ENCODE measurements around the gene P2RX2.

Gene P2RX2

DNA sequence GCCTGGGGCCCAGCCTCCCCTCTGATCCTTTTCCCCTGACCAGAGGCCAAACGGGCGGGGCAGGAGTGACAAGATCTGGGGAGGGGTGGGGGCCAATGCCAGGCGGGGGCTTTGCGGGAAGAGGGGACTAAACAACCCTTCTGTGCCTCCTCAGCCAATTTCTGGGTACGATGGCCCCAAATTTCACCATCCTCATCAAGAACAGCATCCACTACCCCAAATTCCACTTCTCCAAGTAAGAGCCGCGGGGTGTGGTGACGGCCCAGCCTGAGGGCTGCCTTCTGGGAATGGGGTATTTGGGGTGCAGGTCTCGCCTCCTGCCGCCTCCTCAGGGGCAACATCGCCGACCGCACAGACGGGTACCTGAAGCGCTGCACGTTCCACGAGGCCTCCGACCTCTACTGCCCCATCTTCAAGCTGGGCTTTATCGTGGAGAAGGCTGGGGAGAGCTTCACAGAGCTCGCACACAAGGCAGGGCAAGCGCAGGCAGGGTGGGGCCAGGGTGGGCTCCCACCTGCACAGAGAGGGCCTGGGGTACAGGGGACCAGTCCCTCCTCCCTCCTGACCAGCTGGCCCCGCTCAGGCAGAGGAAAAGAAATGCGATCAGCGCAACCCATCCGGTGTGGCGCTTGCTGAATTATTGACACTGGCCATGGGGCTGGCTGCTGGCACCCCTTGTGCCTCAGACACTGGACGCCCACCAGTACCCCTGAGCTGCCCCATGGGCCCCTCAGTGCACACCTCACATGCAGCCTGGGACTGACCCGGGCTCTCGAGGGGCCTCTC lies 1.7 kb downstream of the P2RX2 start:
- no peak for DNase-seq

DNA sequence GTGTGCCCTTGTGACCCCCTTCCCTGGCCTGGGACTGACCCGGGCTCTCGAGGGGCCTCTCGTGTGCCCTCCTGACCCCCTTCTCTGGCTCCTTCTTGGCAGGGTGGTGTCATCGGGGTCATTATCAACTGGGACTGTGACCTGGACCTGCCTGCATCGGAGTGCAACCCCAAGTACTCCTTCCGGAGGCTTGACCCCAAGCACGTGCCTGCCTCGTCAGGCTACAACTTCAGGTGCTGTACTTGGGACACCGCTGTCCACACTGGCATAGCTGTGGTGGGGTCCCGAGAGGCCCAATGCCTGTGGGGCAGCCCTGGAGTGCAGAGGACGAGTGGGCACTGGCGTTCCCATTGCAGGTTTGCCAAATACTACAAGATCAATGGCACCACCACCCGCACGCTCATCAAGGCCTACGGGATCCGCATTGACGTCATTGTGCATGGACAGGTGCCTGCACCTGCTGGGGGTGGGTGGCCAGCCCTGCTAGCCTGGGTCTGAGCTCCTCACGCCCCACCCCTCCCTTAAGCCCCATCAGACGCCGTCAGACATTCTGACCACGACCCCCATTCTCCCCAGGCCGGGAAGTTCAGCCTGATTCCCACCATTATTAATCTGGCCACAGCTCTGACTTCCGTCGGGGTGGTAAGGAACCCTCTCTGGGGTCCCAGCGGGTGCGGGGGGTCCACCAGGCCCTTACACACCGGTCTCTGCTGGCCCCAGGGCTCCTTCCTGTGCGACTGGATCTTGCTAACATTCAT lies 2.5 kb downstream of the P2RX2 start:
- no peak for DNase-seq

DNA sequence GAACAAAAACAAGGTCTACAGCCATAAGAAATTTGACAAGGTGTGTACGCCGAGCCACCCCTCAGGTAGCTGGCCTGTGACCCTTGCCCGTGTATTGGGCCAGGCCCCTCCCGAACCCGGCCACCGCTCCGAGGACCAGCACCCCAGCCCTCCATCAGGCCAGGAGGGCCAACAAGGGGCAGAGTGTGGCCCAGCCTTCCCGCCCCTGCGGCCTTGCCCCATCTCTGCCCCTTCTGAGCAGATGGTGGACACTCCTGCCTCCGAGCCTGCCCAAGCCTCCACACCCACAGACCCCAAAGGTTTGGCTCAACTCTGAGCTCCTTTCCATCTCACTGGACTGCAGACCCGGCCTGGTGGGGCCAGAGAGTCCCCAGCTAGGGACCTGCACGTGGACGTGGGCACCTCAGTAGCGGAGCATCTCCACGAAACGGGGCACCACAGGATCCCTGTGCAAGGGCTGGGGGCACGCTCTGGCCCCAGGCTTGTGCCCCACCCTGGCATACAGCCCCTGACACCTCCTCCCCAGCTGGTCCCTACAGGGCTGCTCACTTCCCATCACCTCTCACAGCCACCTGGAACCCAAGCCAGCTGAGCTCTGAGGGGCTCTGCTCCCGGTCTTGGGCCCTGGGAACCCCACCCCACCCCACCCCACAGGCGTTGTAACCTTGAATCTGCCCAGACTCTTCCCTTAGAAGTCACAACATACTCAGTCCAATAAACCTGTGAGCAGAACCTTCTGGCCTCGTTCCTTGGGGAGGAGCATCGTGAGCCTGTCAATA lies 3.3 kb downstream of the P2RX2 start:
- DNase-seq = no peak

DNA sequence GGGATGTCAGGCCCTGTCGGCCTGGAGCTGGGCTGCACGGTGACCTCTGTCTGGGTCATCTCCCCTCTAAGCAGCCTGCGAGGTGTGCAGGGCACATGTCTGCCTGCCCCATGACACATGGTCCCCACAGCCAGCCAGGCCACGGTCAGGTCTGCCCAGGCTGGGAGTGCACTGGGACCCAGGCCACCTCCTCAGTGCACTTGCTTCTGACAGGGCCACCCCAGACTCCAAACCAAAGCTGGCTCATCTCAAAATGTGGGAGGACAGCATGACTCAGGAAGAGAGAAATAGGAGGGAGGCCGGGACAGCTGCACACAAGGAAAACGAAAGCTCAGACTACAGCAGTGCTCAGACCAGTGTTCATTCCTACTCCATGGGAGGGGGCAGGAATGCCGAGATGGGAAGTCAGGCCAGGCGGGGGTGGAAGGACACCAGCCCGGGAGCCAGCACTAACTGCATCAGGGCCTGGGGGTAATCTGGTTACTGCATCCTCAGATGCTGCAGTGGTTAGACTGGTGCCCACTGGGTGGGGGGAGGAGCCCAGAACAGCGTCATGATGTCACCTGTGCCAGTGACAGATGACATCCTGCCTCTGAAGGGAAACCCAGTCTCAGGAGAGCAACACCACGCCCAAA lies 4.0 kb downstream of the P2RX2 start:
- DNase-seq = no peak

DNA sequence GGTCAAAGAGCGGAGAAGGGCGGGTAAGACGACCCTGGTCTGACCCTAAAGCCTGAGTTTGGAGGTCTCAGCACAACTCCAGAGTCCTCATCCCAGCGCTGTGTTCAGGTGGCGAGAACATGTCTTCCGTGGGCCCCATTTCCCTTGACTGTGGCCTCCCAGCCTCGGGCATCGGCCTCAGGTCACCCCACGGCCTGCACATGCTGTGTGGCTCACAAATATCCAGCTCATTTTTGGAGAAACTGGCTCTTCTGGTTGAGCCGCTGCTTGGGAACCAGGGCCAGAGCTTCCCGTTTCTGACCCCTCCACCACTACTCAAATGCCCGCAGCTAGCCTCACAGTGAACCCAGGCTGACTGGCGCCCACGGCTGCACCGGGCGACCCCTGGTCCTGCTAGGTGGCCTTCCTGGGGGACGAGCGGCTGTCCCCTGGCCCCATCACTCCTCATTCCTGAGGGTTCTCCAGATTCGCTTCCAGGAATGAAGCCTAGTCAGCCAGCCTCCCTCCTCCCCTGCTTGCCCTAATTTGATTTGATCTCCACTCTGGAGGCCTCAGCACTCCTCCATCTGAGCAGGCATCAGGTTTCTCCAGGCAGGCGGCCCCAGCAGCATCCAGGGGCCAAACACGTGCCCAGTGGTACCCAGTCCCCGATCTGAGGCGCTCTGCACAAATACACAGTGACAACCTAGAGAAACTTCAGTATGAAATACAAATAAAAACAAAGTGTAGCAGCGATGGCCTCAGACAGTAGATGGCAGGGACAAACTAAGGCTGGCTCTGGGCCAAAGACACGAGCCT lies 4.7 kb downstream of the P2RX2 start:
- no peak for DNase-seq

DNA sequence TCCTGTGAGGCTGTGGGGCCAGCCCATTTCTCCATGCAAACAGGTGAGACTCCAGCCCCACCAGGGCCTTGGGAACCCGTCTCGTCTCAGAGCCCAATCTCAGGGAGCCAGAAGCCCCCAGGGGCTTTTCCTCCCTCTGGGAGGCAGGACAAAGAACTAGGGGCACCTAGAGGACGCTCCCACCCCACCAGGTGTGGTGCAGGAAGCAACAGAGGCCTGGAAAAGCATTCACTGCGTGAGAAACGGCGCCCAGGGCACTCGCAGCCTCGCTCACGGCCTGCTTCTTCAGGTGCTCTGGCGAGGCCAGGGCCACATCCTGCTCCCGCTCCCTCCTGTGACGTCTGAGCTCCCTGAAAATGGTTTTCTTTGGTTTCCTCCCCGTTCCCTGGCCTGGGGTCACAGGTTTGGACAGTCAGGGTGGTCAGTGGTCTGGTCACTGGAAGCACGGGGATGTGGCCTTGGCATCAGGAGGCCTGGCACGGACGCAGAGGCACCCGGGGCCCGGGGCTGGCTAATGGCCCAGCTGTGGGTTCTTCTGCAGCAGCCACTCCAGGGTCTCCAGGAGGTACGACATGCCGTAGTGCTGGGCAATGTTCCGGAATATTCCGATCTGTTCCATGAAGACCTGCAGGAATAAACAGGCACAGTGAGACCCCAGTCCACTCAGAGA lies 5.7 kb downstream of the P2RX2 start:
- DNase-seq = no peak

DNA sequence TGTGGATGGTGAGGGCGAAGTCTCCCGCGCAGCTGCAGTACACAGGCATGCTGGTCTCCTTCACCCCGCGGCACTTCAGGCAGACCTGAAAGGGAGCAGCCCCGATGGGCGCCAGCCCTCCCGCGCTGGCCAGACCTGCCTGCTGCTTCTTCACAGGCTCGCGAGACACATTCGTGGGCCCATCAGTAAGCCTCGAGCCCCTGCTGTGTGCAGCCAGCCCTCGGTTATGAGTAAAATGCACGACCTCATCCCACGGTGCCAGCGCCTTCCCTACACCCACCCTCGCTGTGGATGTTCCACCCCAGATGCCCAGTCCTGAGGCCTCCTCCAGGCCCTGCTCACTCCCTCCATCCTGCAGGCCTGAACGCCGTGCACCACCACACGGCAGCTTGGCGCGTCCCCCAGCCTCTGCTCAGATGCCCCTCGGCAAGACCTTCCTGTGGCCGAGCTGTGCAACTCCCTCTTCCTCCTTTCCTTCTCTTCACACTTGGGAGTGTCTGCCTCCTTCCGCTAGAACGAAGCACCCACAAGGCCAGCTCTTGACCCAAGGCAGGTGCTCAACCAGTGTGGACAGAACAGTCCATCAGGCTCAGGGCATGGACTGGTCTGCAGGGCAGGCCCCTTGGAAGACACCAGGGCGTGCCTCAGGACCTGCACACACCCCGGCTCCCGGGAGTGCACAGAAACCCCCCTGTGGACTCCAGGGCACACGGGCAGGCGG lies 6.5 kb downstream of the P2RX2 start:
- DNase-seq = no peak

DNA sequence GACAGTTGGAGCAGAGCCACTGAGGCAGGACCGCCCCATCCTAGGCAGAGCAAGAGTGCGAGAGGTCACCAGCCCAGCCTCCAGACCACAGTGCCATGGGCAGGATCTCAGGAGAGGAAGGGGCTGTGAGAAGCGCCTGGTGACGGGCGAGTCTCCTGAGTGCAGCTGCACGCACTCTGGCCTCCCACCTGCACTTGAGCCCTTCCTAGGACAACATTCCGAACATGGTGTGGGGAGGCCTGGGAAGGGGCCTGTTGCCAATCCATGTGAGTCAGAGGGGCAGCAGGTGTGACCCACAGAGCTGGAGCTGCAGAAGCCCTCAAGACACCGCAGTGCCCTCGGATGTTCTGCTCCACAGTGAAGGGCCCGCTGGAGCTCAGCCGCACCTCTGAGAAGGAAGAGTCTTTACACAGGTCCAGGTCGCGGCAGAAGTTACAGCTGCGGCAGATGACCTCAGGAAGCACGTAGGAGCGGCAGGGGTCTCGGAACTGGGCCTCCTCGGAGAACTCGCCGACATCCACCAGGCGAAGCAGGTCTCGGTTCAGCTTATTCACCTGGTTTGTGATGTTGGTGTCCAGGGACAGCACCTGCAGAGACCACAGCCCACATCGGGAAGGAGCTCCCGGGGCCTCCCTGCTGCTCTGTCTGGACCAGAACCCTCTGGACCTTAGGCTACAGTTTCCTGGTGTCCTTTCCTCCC lies 7.3 kb downstream of the P2RX2 start:
- DNase-seq = no peak

DNA sequence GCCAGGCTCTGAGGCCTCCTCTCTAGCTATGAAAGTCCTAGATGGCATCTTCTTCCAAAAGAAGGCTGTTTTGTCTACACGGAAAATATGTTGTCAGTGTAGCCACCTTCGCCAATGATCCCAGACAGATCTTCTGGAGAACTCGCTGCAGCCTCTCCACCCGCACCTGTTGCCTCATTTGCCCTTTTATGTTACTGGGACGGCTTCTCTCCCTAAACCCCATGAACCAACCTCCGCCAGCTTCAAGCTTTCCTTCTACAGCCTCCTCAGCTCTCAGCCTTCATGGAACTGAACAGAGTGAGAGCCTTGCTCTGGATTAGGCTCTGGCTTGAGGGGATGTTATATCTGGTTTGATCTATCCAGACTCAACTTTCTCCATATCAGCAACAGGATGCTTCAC lies 10.8 kb downstream of the P2RX2 start:
- no peak for DNase-seq

DNA sequence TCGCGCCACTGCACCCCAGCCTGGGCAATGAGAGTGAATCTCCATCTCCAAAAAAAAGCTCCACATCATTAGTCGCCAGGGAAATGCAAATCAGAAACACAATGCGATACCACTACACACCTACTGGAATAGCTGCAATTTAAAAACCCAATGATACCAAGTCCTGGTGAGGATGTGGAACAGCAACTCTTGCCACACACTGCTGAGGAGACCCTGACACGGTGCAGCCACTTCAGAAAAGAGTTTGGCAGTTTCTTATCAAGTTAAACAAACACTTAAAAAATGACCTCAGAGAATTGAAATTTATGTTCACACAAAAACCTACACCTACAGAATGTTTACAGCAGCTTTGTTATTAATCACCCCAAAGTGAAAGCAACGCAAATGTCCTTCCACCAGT lies 12.1 kb downstream of the P2RX2 start:
- DNase-seq = no peak

DNA sequence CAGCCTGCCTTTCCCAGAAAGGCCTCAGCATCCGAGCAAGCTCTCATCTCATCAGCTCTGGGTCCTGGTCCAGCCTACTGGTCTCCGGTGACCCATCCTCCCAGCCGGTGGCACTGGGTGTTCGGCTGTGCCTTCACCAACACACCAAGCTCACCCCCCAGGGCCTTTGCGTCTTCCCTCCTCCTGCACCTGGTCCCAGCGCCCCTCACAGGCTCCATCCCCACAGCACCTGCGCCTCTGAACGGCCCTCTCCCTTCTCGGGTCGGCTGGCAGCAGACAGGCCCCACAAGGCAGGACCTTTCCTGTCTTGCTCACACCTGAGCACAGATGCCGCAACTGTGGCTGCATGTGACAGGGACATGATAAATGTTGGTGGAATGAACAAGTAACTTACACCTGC lies 13.1 kb downstream of the P2RX2 start:
- DNase-seq = no peak

DNA sequence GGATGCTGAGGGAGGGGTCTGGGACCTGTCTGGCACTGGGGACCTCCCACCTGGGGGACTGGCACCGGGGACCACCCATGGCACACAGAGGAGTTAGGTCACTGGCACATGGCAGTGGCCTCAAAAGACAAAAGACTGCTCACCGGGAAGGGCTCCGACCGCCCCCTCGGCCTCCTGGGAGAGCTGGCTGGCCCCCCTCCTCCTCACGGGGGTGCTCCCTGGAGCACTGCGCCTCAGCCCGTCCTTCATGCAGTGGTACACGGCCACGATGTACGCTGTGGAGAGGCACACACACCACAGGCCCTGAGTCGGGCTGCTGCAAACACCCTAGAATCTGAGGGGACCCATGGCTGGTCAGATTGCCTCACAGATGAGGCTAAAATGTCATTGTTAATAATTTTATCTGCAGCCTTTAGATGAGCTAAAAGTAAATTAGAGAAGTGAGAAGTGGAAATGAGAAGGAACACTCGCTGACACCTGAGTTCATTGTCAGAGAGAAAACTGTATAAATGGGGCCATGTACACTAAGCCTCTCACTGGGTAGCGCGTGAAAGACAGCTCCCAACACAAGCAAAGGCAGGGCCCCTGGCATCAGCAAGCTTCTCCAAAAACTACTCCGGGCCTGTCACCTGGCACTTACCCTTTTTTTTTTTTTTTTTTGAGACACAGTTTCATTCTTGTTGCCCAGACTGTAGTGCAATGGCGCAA lies 14.1 kb downstream of the P2RX2 start:
- DNase-seq = no peak

DNA sequence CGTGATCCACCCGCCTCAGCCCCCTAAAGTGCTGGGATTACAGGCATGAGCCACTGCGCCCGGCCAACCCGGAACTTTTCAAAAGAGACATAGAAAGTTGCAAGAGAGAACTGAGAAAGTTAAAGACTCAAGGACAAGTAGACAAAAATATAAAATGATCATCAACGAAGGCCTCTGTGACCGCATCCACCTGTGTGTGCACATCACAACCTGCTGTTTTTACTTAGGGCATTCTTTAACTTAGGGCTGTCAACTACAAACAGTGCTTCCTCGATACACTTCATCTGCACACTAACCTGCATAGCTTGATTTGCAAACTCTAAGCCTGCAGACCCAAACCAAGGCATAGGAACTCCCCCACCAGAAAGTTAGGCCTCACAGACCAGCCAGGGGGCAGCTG lies 14.8 kb downstream of the P2RX2 start:
- no peak for DNase-seq

DNA sequence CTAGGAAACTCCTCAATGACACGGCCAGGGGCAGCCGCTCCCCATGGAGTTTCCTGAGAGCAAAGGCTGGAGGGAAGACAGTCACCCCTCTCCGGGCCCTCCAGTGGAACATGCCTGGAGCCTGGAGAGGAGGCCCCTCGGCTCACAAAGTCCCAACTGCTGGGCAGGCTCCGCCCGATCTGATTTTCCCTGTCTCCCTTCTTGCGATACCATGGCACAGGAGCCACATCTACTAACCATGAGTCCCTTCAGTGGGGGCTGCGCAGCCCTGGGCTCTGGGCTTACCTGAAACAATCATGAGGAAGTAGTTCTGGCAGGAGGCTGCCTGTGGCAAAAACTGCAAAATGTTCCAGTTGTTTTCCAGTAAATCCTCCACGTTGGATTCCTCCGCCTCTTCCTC lies 15.3 kb downstream of the P2RX2 start:
- no peak for DNase-seq

DNA sequence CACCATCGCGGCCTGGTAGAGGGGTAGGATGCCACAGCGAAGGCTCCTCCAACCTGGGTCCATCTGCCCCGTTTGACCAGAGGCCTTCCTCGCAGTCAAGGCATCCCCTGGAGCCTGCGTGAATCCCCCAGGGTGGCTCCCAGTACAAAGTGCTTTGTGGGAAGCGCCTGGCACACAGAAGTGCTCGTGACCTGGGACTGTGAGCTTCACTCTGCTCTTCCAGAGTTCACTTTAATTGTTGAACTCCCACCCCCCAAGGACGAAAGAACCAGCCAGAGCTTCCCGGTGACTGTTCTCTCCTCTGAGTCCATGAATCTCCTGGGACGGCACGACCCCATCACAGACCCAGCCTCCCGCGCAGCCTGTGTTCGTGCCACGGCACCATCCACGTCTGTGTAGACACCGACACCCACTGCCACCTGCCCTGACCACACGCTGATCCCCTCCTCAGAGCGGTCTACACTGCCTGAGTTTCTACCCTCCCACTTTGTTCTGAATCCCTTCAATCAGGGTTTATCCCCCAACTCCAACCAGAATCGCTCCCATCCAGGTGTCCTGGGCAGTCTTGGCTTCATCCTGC lies 15.9 kb downstream of the P2RX2 start:
- no peak for DNase-seq

DNA sequence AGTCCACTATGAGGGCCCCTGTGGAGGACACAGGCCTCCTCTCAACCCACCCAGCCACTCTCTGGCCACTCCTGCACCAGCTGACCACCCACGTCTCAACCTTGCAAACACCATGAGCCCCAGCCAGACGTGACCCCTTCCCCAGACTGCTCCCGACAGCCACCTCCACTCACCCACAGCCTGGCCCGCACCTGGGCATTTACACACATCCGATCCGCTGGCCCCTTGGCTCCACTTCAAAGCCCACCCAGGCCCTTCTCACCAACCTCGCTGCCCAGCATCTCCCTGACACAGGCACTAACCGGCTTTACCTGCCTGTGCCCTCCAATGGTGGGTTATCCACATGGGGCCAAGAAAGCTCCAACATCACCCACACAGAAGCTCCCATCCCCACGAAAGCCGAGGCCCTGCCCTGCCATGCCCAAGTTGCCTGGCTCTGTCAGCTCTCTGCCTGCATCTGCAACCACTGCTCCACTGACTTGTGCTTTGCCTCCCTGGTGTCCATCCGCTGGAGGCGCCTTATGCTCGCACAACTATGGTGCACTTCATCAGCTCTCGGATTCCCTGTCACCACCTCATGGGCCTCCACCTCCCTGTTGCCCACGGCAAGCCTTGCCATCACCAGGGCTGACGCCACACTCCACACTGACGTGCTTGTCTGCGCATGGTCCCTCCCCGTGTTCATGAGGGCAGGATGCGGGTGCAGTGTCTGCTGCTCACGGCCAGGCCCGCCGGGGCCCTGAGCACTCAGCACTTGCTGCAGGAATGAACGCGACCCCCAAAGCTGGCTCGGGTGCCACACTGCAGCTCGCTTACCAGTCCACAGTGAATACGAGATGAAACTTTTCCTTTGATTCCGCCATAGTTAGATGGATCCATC lies 16.7 kb downstream of the P2RX2 start:
- DNase-seq = no peak

DNA sequence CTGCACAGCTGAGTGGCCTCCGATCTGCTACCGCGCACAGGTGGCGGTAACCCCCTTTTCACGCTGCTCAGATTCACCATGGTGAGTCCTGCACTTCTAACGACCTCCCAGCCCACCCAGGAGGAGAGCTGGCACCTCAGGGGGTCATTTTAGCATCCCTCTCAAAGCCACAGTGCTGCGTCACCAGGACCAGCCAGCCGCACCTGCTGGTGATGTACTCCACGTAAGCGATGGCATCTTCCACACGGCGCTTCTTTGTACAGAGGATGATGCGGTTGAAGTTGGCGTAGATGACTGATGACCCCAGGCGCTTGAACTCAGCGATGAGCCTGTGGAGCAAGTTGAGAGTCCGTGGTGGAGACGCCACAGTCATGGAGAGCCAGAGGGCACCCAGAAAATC lies 19.2 kb downstream of the P2RX2 start:
- no peak for DNase-seq
